AG10803 (cell line): ENCODE data around the gene GABRG3.

Experiments used
- DNase-seq: peaks from one replicate; pipeline ENCODE4 v3.0.0; 2010; ENCODE audit warnings: low read depth
- H3K4me3 ChIP-seq: 2 replicates; pipeline ENCODE4 v1.5.1; 2011; ENCODE audit warnings: mild to moderate bottlenecking, low read length, control low read depth
- CTCF ChIP-seq: conservative IDR thresholded peaks from 2 replicates; pipeline ENCODE4 v1.5.1; 2011; ENCODE audit warnings: mild to moderate bottlenecking, low read length, control low read depth, inconsistent platforms

GABRG3 gene

GRCh38 chr15:27426805-27427204 is 455.8 kb downstream of the GABRG3 start:
- TF ChIP-seq CTCF = no peak
- DNase-seq = no peak
- no peak overlapping the region for H3K4me3 ChIP-seq

GRCh38 chr15:27427276-27427675 is 456.3 kb downstream of the GABRG3 start:
- no peak overlapping the region for H3K4me3 ChIP-seq
- no peak for TF ChIP-seq CTCF
- DNase-seq = no peak

GRCh38 chr15:27428151-27428550 is 457.2 kb downstream of the GABRG3 start:
- no peak for DNase-seq
- TF ChIP-seq CTCF = no peak
- H3K4me3 ChIP-seq = no peak overlapping the region

- no peak for DNase-seq
- TF ChIP-seq CTCF = no peak
- no peak overlapping the region for H3K4me3 ChIP-seq
Observed at GRCh38 chr15:27429577-27429976, 458.6 kb downstream of the GABRG3 start.

- no peak for DNase-seq
- TF ChIP-seq CTCF = no peak
- no peak overlapping the region for H3K4me3 ChIP-seq
Observed at GRCh38 chr15:27433604-27434003, 462.6 kb downstream of the GABRG3 start.

GRCh38 chr15:27438403-27439375 is 467.7 kb downstream of the GABRG3 start:
- no peak overlapping the region for H3K4me3 ChIP-seq
- no peak for DNase-seq
- no peak for TF ChIP-seq CTCF

GRCh38 chr15:27441120-27441519 is 470.1 kb downstream of the GABRG3 start:
- TF ChIP-seq CTCF = no peak
- H3K4me3 ChIP-seq = no peak overlapping the region
- no peak for DNase-seq
